SK-N-MC (cell line): ENCODE measurements around the gene FA2H.

Experiments used
- EZH2 ChIP-seq: fragments of 200-600 bp; sonication (generic); IDR thresholded peaks from one replicate; pipeline ENCODE4 v1.6.1; 2017; ENCODE audit warnings: antibody characterized with exemption
- FOXP2 ChIP-seq: optimal IDR thresholded peaks from 2 replicates; pipeline ENCODE3; 2011; ENCODE audit warnings: mild to moderate bottlenecking, moderate library complexity; ENCODE audit not compliant: insufficient read depth; ENCODE audit errors: extremely low read length, control extremely low read depth
- POLR2AphosphoS5 ChIP-seq: IDR thresholded peaks from 2 replicates; pipeline ENCODE4 v1.6.1; 2012; ENCODE audit warnings: mild to moderate bottlenecking, low read depth, low read length, borderline replicate concordance

DNA sequence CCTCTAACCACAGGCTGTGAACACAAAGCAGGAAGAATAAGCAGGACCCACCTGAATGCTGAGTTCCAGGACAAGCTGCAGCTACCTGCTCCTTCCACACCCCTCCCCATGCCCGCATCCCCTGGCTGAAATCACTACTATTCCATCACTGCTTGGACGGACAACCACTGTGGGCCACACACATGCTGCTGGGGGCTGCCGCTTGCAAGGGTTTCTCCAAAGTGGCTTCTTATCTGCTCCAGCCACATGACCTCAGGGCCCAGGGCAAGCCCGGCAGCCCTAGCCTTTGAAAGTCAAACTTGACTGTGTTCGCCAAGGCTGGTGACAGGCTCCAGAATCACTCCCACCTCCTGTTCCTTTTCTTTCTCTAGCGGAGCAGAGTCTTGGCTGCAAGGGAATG is 18.4 kb downstream of the FA2H start:
- no peak for TF ChIP-seq POLR2AphosphoS5
- TF ChIP-seq EZH2 = no peak
- no peak for TF ChIP-seq FOXP2
